ENCODE measurements around the gene USH2A. TPM values are rescaled to one million over a fixed set of nuclear protein-coding genes. Genes with fewer than 3 reads are reported as not detected.

USH2A gene
- total RNA-seq, 2 donors from 2014 or later = 0.62 to 3.1 TPM

GRCh38 chr1:216032284-216032683 lies 391.0 kb downstream of the USH2A start:
- Mint-ChIP-seq H3K27me3 (ENCODE audit: insufficient read depth) (no peaks in the 10 kb centered on the region), H3K36me3 (ENCODE audit: low read depth) (no peaks in the 10 kb centered on the region), H3K4me3 (no peak overlapping the region), H3K4me1 (peaks cover 10% of the 10 kb centered on the region), H3K9me3 (no peaks in the 10 kb centered on the region), H3K27ac (no peak overlapping the region)
- no peak for TF ChIP-seq CTCF (conservative IDR thresholded peaks at IDR 0.05)
- no peak for DNase-seq
- Histone ChIP-seq H3K4me1 (ENCODE audit: control insufficient read depth, insufficient read depth, low read length) (no peaks in the 10 kb centered on the region), H3K9me3 (ENCODE audit: control insufficient read depth, low read length) (no peaks in the 10 kb centered on the region), H3K9ac (ENCODE audit: extremely low read depth, low read length, poor library complexity, severe bottlenecking) (no peak overlapping the region), H3K27me3 (ENCODE audit: control insufficient read depth, insufficient read depth, low read length, poor library complexity, severe bottlenecking) (no peaks in the 10 kb centered on the region), H3K4me3 (ENCODE audit: low read length) (no peak overlapping the region), H3K36me3 (ENCODE audit: control insufficient read depth, insufficient read depth, low read length) (no peaks in the 10 kb centered on the region), H3K27ac (ENCODE audit: low read depth, low read length) (no peak overlapping the region)
- WGBS, 2 experiments (ENCODE audit: insufficient coverage in 1 of 2, insufficient read length in 1 of 2) = 90 to 100% methylated on average over 1 of the region's 1 CpG

GRCh38 chr1:216028631-216029030 lies 394.6 kb downstream of the USH2A start:
- no peak for TF ChIP-seq CTCF (conservative IDR thresholded peaks at IDR 0.05)
- Mint-ChIP-seq H3K9me3 (no peaks in the 10 kb centered on the region), H3K27ac (no peak overlapping the region), H3K4me1 (peaks cover 3% of the 10 kb centered on the region), H3K27me3 (ENCODE audit: insufficient read depth) (no peaks in the 10 kb centered on the region), H3K4me3 (no peak overlapping the region), H3K36me3 (ENCODE audit: low read depth) (no peaks in the 10 kb centered on the region)
- no peaks in the 10 kb centered on the region for H3K9me3 ChIP-seq (ENCODE audit: control insufficient read depth, low read length)
- DNase-seq = no peak
- no peak overlapping the region for H3K27ac ChIP-seq (ENCODE audit: low read depth, low read length)
- H3K27me3 ChIP-seq (ENCODE audit: control insufficient read depth, insufficient read depth, low read length, poor library complexity, severe bottlenecking) = no peaks in the 10 kb centered on the region
- H3K4me3 ChIP-seq (ENCODE audit: low read length) = no peak overlapping the region
- no peaks in the 10 kb centered on the region for H3K36me3 ChIP-seq (ENCODE audit: control insufficient read depth, insufficient read depth, low read length)
- no peak overlapping the region for H3K9ac ChIP-seq (ENCODE audit: extremely low read depth, low read length, poor library complexity, severe bottlenecking)
- no CpG with 5 or more reads among the region's 1 CpG for WGBS, 2 experiments (ENCODE audit: insufficient coverage in 1 of 2, insufficient read length in 1 of 2)
- no peaks in the 10 kb centered on the region for H3K4me1 ChIP-seq (ENCODE audit: control insufficient read depth, insufficient read depth, low read length)

DNA sequence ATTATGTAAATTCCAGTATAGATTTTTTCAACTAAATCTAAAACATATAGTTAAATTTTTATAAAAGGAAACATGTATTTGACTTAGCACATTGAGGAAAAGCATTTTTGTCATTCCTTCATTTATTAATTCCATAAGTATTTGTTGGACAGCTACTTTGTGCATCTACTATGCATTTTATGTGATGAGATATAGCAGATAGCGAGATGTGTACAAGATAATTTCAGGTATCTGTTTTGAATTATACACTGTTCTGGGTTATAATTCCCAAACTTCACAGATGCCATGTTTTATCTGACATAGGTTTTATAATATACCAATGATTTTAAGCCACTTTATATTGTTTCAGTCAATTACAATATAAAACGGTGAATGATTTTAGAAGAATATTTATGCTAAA lies 398.7 kb downstream of the USH2A start:
- WGBS, 2 experiments (ENCODE audit: insufficient coverage in 1 of 2, insufficient read length in 1 of 2) = 100% methylated on average over 1 of the region's 2 CpGs; no CpG with 5 or more reads in 1 of the 2 experiments
- no peak overlapping the region for H3K4me3 ChIP-seq (ENCODE audit: low read length)
- Mint-ChIP-seq H3K27ac (no peak overlapping the region), H3K27me3 (ENCODE audit: insufficient read depth) (no peaks in the 10 kb centered on the region), H3K4me1 (peaks cover 3% of the 10 kb centered on the region), H3K36me3 (ENCODE audit: low read depth) (no peaks in the 10 kb centered on the region), H3K9me3 (no peaks in the 10 kb centered on the region), H3K4me3 (no peak overlapping the region)
- no peaks in the 10 kb centered on the region for H3K4me1 ChIP-seq (ENCODE audit: control insufficient read depth, insufficient read depth, low read length)
- TF ChIP-seq CTCF (conservative IDR thresholded peaks at IDR 0.05) = no peak
- no peak overlapping the region for H3K9ac ChIP-seq (ENCODE audit: extremely low read depth, low read length, poor library complexity, severe bottlenecking)
- no peak for DNase-seq
- H3K9me3 ChIP-seq (ENCODE audit: control insufficient read depth, low read length) = no peaks in the 10 kb centered on the region
- no peaks in the 10 kb centered on the region for H3K36me3 ChIP-seq (ENCODE audit: control insufficient read depth, insufficient read depth, low read length)
- H3K27ac ChIP-seq (ENCODE audit: low read depth, low read length) = no peak overlapping the region
- no peaks in the 10 kb centered on the region for H3K27me3 ChIP-seq (ENCODE audit: control insufficient read depth, insufficient read depth, low read length, poor library complexity, severe bottlenecking)

All from endodermal cell (in vitro differentiated cells).